Activated CD8-positive, alpha-beta T cell treated with anti-CD3 and anti-CD28 coated beads for 36 hours (primary cell): ENCODE measurements around the gene DACT2. TPM values are rescaled to one million over a fixed set of nuclear protein-coding genes. Genes with fewer than 3 reads are reported as not detected.

ENCODE experiments used
- ATAC-seq: fragments of 200-7000 bp; cut with Tn5 transposase; one replicate; pipeline ENCODE4 v1.10.0; 2021; ENCODE audit warnings: mild to moderate bottlenecking, moderate library complexity
- CTCF ChIA-PET: fragments of 350-600 bp; sonication (Branson Sonifier 250); formaldehyde crosslinking; loops from one replicate; lab custom pipeline; 2021; ENCODE audit warnings: antibody characterized with exemption; lab: Charles Lee
- POLR2A ChIA-PET: fragments of 350-600 bp; sonication (Branson Sonifier 250); formaldehyde crosslinking; loops from one replicate; lab custom pipeline; 2021; ENCODE audit warnings: antibody characterized with exemption; lab: Charles Lee
- DNase-seq: peaks from one replicate; pipeline ENCODE4 v3.0.0-alpha.2; 2020
- H3K27ac Mint-ChIP-seq: one replicate; pipeline ENCODE4 v1.8.0; 2021; ENCODE audit warnings: mild to moderate bottlenecking, mixed read lengths
- H3K27me3 Mint-ChIP-seq: one replicate; pipeline ENCODE4 v1.8.0; 2021; ENCODE audit warnings: mixed read lengths
- H3K36me3 Mint-ChIP-seq: one replicate; pipeline ENCODE4 v1.8.0; 2021; ENCODE audit warnings: low read depth, mixed read lengths
- H3K4me1 Mint-ChIP-seq: one replicate; pipeline ENCODE4 v1.8.0; 2021; ENCODE audit warnings: low read depth, mixed read lengths
- H3K4me3 Mint-ChIP-seq: one replicate; pipeline ENCODE4 v1.8.0; 2021; ENCODE audit warnings: mild to moderate bottlenecking, moderate library complexity, mixed read lengths
- H3K9me3 Mint-ChIP-seq: one replicate; pipeline ENCODE4 v1.8.0; 2021; ENCODE audit warnings: mixed read lengths
- CTCF ChIP-seq: fragments of 200-600 bp; IDR thresholded peaks from one replicate; pipeline ENCODE4 v1.8.0; 2022; ENCODE audit warnings: antibody characterized with exemption, mild to moderate bottlenecking
- intact Hi-C: fragments of 100-400 bp; cut with micrococcal nuclease; formaldehyde crosslinking; loops from one replicate; pipeline ENCODE4 v1.10.0; 2022
- total RNA-seq, 2 experiments: library from RNA; stranded (reverse); gene quantifications; one replicate each; pipeline ENCODE4 v1.2.3, GENCODE V29; 2021

Gene DACT2
- total RNA-seq, 2 experiments from 2014 or later: not detected

GRCh38 chr6:168333989-168334388, 14.4 kb upstream of the DACT2 start:
- Mint-ChIP-seq H3K9me3 (no peaks in the 10 kb centered on the region), H3K4me1 (no peaks in the 10 kb centered on the region), H3K36me3 (no peaks in the 10 kb centered on the region), H3K27ac (no peak overlapping the region), H3K27me3 (peaks cover 17% of the 10 kb centered on the region), H3K4me3 (no peak overlapping the region)
- TF ChIP-seq CTCF: no peak
- ChIA-PET POLR2A (no interaction called here), CTCF (no interaction called here)
- intact Hi-C loops: no loop called here
- no peak for ATAC-seq
- DNase-seq: no peak

GRCh38 chr6:168333491-168333890, 13.9 kb upstream of the DACT2 start:
- no peak for ATAC-seq
- DNase-seq: no peak
- Mint-ChIP-seq H3K4me3 (no peak overlapping the region), H3K4me1 (no peaks in the 10 kb centered on the region), H3K9me3 (no peaks in the 10 kb centered on the region), H3K36me3 (no peaks in the 10 kb centered on the region), H3K27me3 (peaks cover 17% of the 10 kb centered on the region), H3K27ac (no peak overlapping the region)
- no peak for TF ChIP-seq CTCF
- CTCF ChIA-PET: no interaction called here
- intact Hi-C loops: no loop called here
- POLR2A ChIA-PET: no interaction called here

GRCh38 chr6:168333039-168333438, 13.5 kb upstream of the DACT2 start:
- no peaks in the 10 kb centered on the region for H3K36me3 Mint-ChIP-seq
- intact Hi-C loops: no loop called here
- no peaks in the 10 kb centered on the region for H3K9me3 Mint-ChIP-seq
- H3K27ac Mint-ChIP-seq: no peak overlapping the region
- POLR2A ChIA-PET: no interaction called here
- no peaks in the 10 kb centered on the region for H3K4me1 Mint-ChIP-seq
- DNase-seq: no peak
- CTCF ChIA-PET: no interaction called here
- H3K4me3 Mint-ChIP-seq: no peak overlapping the region
- H3K27me3 Mint-ChIP-seq: peaks cover 18% of the 10 kb centered on the region
- no peak for TF ChIP-seq CTCF
- ATAC-seq: no peak

GRCh38 chr6:168332020-168332419, 12.4 kb upstream of the DACT2 start:
- H3K4me1 Mint-ChIP-seq: no peaks in the 10 kb centered on the region

GRCh38 chr6:168331058-168331457, 11.5 kb upstream of the DACT2 start:
- intact Hi-C loops: no loop called here
- Mint-ChIP-seq H3K9me3 (no peaks in the 10 kb centered on the region), H3K27me3 (peaks cover 35% of the 10 kb centered on the region), H3K4me1 (no peaks in the 10 kb centered on the region), H3K36me3 (no peaks in the 10 kb centered on the region), H3K27ac (no peak overlapping the region), H3K4me3 (no peak overlapping the region)
- ATAC-seq (no peak), DNase-seq (no peak)
- ChIA-PET POLR2A (no interaction called here), CTCF (no interaction called here)
- no peak for TF ChIP-seq CTCF

More at GRCh38 chr6:168332020-168332419, 12.4 kb upstream of the DACT2 start:
- intact Hi-C loops: no loop called here
- Mint-ChIP-seq H3K36me3 (no peaks in the 10 kb centered on the region), H3K9me3 (no peaks in the 10 kb centered on the region), H3K4me3 (no peak overlapping the region), H3K27me3 (peaks cover 27% of the 10 kb centered on the region), H3K27ac (no peak overlapping the region)
- no peak for DNase-seq
- POLR2A ChIA-PET: no interaction called here
- ATAC-seq: no peak
- CTCF ChIA-PET: no interaction called here
- TF ChIP-seq CTCF: no peak
